ENCODE measurements around the gene NXPH4.

The NXPH4 gene

GRCh38 chr12:57183939-57184725 is 32.5 kb upstream of the NXPH4 start:
- DNase-seq (ENCODE audit: low read depth) = no peak

GRCh38 chr12:57185403-57185802 is 31.2 kb upstream of the NXPH4 start:
- DNase-seq (ENCODE audit: low read depth) = no peak

DNA sequence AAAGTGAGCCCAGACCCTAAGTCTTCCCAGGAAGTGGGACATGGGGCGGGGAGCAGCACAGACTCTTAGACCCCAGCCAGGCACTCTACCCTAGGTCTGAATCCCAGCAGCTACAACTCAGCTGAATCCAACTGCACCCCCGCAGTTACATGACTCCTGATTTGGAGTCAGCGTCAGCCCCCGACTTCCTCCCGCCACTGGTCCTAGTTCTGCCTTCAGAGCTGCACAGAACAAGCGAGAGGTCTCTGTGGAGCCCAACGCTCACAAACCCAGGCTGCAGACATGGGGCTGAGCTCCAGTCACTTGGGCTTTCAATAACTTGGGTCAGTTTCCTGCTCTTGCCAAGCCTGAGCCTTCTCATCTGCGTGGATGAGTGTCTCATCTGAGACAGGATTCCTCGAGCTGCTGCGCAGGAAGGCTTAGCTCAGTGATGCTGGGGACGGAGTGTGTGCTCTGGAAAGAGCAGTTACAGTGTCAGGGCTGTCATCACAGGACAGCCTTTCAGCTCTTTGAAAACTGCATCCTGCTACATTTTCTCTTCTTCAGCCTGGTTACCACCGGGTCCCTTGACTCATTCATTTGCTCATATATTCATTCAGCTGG is 30.6 kb upstream of the NXPH4 start:
- no peak for DNase-seq (ENCODE audit: low read depth)

DNA sequence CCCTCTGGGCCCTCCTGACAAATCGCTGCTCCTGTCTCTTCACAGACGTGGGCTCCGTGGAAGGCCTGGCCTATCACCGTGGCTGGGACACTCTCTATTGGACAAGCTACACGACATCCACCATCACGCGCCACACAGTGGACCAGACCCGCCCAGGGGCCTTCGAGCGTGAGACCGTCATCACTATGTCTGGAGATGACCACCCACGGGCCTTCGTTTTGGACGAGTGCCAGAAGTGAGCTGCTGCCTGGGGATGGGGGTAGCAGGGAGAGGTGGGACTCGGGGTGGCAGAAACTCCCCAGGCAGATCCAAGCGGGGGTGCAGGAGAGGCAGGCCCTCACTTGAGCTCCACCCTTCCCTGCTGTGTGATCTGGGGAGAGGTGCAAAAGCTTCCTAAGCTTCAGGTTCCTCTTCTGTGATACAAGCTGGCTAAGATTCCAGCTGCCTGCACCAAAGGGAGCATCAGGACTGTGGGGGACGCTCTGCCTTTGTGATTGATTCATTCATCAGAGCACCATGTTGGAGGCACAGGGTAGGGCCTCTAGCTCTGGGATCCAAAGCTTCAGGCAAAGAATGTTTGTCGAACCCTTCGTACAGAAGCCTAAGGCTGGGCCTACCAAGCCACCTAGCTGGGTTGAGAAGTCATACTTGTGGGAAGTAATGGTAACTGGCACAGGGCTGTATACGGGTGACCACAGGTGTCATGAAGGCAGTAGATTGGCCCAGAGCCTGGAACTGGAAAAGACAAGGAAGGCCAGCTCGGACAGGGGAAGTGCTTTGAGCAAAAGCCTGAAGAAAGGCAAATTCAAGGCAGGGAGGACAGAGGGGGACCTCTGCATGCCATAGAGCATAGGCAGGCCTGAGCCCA is 29.1 kb upstream of the NXPH4 start:
- DNase-seq (ENCODE audit: low read depth) = no peak

DNA sequence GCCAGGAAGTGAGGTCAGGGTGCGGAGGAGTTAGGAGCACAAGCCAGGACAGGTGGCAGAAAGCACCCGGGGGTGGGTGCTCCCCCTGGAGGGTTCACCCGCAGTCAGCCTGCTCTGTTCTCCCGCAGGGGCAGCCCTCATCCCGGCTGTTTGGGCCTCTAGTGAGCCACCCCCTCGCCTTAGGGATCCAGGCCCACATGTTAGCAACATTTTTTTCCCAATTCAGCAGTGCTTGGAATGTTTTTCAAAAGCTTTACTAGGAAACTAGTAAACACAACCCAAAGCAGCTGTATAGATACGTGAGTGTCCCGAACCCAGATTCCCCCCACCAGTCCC is 28.5 kb upstream of the NXPH4 start:
- no peak for DNase-seq (ENCODE audit: low read depth)

GRCh38 chr12:57190037-57190436 is 26.6 kb upstream of the NXPH4 start:
- no peak for DNase-seq (ENCODE audit: low read depth)

GRCh38 chr12:57190821-57191220 is 25.8 kb upstream of the NXPH4 start:
- DNase-seq (ENCODE audit: low read depth) = no peak

- no peak for DNase-seq (ENCODE audit: low read depth)
Observed at GRCh38 chr12:57191410-57191809, 25.2 kb upstream of the NXPH4 start.

GRCh38 chr12:57192920-57193319 is 23.7 kb upstream of the NXPH4 start:
- DNase-seq (ENCODE audit: low read depth) = no peak

- DNase-seq (ENCODE audit: low read depth) = no peak
Observed at GRCh38 chr12:57193706-57194245, 22.8 kb upstream of the NXPH4 start.

GRCh38 chr12:57194253-57194652 is 22.3 kb upstream of the NXPH4 start:
- DNase-seq (ENCODE audit: low read depth) = no peak

GRCh38 chr12:57195186-57195585 is 21.4 kb upstream of the NXPH4 start:
- DNase-seq (ENCODE audit: low read depth) = no peak

- no peak for DNase-seq (ENCODE audit: low read depth)
Observed at GRCh38 chr12:57195611-57196371, 20.8 kb upstream of the NXPH4 start.

DNA sequence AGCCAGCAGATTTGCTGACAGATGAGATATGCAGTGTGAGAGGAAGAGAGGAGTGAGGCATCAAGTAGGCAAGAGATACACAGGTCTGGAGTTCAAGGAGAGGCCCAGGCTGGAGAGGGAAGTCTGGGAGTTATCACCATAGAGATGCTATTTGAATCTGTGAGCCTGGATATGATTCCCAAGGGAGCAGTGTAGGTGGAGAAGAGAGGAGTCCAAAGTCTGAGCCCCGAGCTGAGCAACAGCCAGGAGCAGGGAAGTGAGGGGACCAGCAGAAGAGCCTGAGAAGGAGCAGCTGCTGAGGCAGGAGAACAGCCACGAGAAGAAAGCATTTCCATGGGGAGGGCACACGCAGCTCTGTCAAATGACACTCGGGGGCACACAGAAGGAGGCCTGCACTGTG is 20.2 kb upstream of the NXPH4 start:
- DNase-seq (ENCODE audit: low read depth) = no peak

GRCh38 chr12:57196956-57197355 is 19.6 kb upstream of the NXPH4 start:
- DNase-seq (ENCODE audit: low read depth) = no peak

DNA sequence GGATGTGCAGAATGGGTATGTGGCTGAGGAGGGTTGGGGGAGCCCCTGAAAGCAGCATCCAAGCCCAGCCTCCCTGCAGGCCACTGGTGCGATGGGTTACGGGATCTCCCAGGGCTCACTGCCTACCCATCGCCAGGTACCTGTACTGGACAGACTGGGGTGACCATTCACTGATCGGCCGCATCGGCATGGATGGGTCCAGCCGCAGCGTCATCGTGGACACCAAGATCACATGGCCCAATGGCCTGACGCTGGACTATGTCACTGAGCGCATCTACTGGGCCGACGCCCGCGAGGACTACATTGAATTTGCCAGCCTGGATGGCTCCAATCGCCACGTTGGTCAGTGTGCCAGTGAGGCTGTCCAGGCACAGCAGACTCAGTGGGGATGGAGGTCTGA is 18.3 kb upstream of the NXPH4 start:
- DNase-seq (ENCODE audit: low read depth) = no peak

GRCh38 chr12:57199191-57199590 is 17.4 kb upstream of the NXPH4 start:
- DNase-seq (ENCODE audit: low read depth) = no peak

- no peak for DNase-seq (ENCODE audit: low read depth)
Observed at GRCh38 chr12:57200497-57200896, 16.1 kb upstream of the NXPH4 start.

GRCh38 chr12:57201219-57201618 is 15.4 kb upstream of the NXPH4 start:
- no peak for DNase-seq (ENCODE audit: low read depth)

DNA sequence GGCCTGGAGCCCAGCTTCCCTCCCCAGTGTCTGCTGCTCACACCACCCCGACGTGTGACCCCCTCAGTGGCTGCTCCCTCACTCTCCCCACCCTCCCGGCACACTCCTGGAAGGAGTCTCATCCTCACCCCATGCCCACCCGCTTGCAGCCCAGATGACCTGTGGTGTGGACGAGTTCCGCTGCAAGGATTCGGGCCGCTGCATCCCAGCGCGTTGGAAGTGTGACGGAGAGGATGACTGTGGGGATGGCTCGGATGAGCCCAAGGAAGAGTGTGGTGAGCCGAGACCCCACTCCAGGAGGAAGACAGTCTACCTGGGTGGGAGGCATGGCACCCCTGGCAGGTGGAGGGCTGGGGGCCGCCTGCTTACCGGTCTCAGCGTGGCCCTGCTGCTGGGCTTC is 15.0 kb upstream of the NXPH4 start:
- no peak for DNase-seq (ENCODE audit: low read depth)

DNA sequence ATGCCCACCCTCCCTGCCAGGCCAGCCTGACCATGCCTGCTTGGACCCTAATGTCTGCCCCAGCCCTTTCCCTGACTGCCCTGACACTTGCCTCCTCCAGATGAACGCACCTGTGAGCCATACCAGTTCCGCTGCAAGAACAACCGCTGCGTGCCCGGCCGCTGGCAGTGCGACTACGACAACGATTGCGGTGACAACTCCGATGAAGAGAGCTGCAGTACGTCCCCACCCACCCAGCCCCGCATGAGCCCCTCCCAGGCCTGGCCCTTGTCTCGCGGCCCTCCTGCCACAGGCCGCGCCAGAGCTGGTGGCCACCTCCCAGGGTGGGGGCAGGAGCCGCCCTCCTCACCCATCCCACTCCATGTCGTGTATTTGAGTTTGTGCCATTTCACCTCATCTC is 14.3 kb upstream of the NXPH4 start:
- no peak for DNase-seq (ENCODE audit: low read depth)

- DNase-seq (ENCODE audit: low read depth) = no peak
Observed at GRCh38 chr12:57203201-57203600, 13.4 kb upstream of the NXPH4 start.

Measured in ELR (cell line).